HG03457 (cell line): ENCODE results near the gene MAPKAPK2.
"Not testable (repeated sequence)": the region's sequence is repeated elsewhere in the genome, so short reads cannot be mapped to it uniquely, and the experiment has no call there.

Experiments
- ATAC-seq: cut with Tn5 transposase; IDR thresholded peaks from one replicate; pipeline ENCODE4 v1.9.1; 2021; ENCODE audit warnings: moderate number of reproducible peaks; ENCODE audit not compliant: unreplicated experiment

The MAPKAPK2 gene

DNA sequence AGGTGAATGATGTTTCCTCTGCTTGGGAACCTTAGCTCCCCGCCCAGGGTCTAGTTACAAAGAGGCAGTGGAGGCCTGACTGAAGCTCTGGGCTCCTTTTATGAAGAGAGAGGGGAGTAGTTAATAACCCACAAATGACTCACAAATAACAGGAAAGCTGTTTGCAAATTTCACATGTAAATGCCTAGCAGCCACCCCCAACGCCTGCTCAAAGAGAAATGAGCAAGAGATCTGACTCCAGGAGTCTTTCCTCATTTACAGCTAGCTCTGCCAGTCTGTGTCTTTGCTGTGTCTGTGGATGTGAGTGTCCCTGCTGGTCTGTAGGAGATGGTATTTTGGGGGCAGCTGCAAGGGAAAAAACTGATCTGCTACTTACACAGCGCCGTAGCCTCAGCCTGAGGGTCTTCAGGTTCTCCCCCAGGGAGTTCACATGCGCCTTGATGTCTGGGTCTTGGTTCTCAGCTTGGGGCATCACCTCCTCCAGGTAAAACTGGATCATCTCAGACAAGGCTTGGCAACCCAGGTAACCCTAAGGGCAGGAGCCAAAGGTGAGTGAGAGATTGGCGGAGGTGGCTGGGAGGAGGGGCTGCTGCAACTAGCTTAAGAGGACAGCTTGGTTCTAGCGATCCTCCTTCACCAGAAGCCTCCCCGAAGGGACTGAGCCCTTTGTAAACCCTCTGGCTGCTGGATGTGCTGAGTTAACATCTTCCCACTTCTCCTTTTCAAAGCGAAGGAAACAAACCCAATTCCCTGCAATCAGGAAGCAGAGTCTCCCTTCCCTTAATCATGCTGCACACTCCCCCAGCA lies 86.0 kb downstream of the MAPKAPK2 start, which contains the start of gene IL19:
Gene IL19, plus strand, starts transcription at position 243 of the 807 bp plus-strand sequence. CDS start 65,890 bp downstream, outside the sequence.
- ATAC-seq = no peak

DNA sequence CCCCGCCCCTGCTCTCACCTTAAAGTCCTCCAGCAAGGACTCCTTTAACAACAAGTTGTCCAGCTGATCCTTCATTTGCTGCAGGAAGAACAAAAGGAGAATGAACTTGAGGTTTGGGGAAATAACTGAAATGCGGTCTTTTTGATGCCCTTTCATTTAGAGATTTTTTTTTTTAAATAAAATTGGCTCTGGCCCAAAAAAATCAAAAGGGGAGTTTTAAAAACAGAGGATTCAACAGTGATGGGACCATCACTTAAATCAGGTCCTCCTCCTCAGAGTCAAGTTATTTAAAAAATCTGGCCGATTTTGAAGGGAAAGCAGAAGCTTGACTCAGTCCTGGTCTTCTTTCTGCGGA lies 86.6 kb downstream of the MAPKAPK2 start:
- ATAC-seq = no peak

- ATAC-seq = no peak
Measured at GRCh38 chr1:206772243-206772937, 87.7 kb downstream of the MAPKAPK2 start, which contains the start of gene IL10. TSS of gene IL10 (minus strand) at chr1:206772494. CDS start at chr1:206772435, 59 bp downstream.

- ATAC-seq = no peak
Measured at GRCh38 chr1:206774093-206774492, 89.4 kb downstream of the MAPKAPK2 start.

GRCh38 chr1:206776229-206776628 lies 91.5 kb downstream of the MAPKAPK2 start:
- ATAC-seq = no peak

DNA sequence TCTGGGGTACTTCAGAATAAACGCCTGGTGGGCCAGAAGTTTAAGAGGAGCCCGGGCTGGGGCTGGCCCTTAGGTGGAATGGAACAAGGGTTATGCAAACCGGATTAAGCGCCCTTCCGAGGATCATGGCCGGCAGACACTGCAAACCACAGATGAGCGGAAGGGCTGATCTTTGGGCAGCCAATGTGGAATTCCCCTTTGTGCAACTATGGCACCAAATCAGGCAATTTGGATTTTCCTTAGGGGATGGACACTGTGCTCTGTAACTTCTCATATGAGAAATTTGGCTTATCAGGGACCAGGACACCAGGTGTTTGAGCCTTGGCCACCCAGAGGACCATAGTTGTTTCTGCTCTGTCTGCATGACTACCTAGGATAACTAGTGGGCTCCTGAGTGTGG lies 93.3 kb downstream of the MAPKAPK2 start:
- ATAC-seq = no peak

GRCh38 chr1:206778911-206779310 lies 94.2 kb downstream of the MAPKAPK2 start:
- not testable (repeated sequence) for ATAC-seq

DNA sequence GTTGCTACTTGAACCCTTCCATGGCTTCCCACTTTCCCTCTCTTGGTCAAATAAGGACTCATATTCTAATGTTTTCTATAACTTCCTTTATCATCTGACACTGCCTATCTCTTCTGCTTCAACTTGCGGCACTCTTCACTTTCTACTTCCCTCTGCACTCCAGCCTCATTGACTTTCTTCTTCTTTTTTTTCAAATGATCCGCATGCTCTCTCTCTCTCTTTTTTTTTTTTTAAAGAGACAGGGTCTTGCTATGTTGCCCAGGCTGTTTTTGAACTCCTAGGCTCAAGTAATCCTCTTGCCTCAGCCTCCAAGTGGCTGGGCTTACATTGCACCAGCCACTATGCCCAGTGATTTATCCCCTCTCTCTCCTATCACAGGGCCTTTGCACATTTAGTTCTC lies 94.9 kb downstream of the MAPKAPK2 start:
- ATAC-seq = no peak

- peak; percentile 50 for ATAC-seq
Measured at GRCh38 chr1:206782448-206782847, 97.7 kb downstream of the MAPKAPK2 start.

DNA sequence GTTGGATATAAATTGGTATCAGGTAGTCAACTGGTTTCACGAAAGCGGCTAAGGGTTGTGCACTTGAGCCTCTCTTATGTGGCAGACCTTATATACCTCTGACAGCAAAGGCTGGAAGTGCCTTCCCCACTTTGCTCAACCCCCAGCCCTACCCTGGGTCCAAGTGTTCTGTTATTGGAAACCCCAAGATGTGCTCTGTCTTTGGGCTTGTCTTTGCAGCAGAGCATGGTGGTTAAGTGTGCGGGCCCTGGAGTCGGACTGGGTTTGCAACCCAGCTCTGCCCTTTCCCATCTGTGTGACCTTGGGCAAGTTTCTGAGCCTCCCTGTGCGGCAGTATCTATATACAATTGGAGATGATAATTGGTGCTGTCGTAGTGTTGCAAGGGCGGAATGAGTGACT lies 98.8 kb downstream of the MAPKAPK2 start:
- ATAC-seq = no peak
